GM06990 (cell line): ENCODE results near the gene INO80E.
A peak's percentile ranks its signal among the peaks of the same experiment; 100 is the strongest.

ENCODE experiments used
- DNase-seq: peaks from one replicate; pipeline ENCODE4 v3.0.0-alpha.2; 2011; ENCODE audit not compliant: insufficient read length; ENCODE audit errors: extremely low read depth
- H3K27me3 ChIP-seq: replicated peaks from 2 replicates; pipeline ENCODE4 v1.6.0; 2011; ENCODE audit warnings: low read length; ENCODE audit not compliant: control insufficient read depth, insufficient read depth
- H3K36me3 ChIP-seq: 2 replicates; pipeline ENCODE4 v1.5.1; 2011; ENCODE audit warnings: low read length; ENCODE audit not compliant: control insufficient read depth, insufficient read depth
- H3K4me3 ChIP-seq: replicated peaks from 2 replicates; pipeline ENCODE4 v1.5.1; 2011; ENCODE audit warnings: low read depth, mild to moderate bottlenecking, control low read depth, low read length
- CTCF ChIP-seq: IDR thresholded peaks from 2 replicates; pipeline ENCODE4 v1.5.1; 2011; ENCODE audit warnings: low read length, control low read depth, mild to moderate bottlenecking, inconsistent platforms; ENCODE audit not compliant: insufficient read depth, poor library complexity, severe bottlenecking

The INO80E gene

GRCh38 chr16:29996766-29997250 is 767 bp downstream of the INO80E start:
- DNase-seq = no peak
- Histone ChIP-seq H3K36me3 (peaks cover 20% of the 10 kb centered on the region), H3K4me3 (peak overlapping the region; percentile 78), H3K27me3 (no peaks in the 10 kb centered on the region)
- no peak for TF ChIP-seq CTCF

GRCh38 chr16:29999605-30000004 is 3.6 kb downstream of the INO80E start:
- no peak overlapping the region for H3K4me3 ChIP-seq
- H3K27me3 ChIP-seq = no peaks in the 10 kb centered on the region
- TF ChIP-seq CTCF = no peak
- peaks cover 14% of the 10 kb centered on the region for H3K36me3 ChIP-seq
- DNase-seq = no peak

- TF ChIP-seq CTCF = no peak
- Histone ChIP-seq H3K36me3 (peaks cover 14% of the 10 kb centered on the region), H3K4me3 (no peak overlapping the region), H3K27me3 (no peaks in the 10 kb centered on the region)
- no peak for DNase-seq
Observed at GRCh38 chr16:30000735-30001631, 4.9 kb downstream of the INO80E start.

GRCh38 chr16:30002614-30003346 is 6.7 kb downstream of the INO80E start:
- H3K4me3 ChIP-seq = no peak overlapping the region
- peaks cover 14% of the 10 kb centered on the region for H3K36me3 ChIP-seq
- TF ChIP-seq CTCF = no peak
- H3K27me3 ChIP-seq = no peaks in the 10 kb centered on the region
- no peak for DNase-seq

GRCh38 chr16:30003670-30004423 is 7.8 kb downstream of the INO80E start:
- Histone ChIP-seq H3K36me3 (peaks cover 14% of the 10 kb centered on the region), H3K27me3 (no peaks in the 10 kb centered on the region), H3K4me3 (no peak overlapping the region)
- no peak for DNase-seq
- TF ChIP-seq CTCF = no peak
